NCI-H2081 treated with DMSO at 0.1 percent for 48 hours (cell line): ENCODE results near the gene VAV3.
"Not testable (repeated sequence)": the region's sequence is repeated elsewhere in the genome, so short reads cannot be mapped to it uniquely, and the experiment has no call there.

Experiments
- DNase-seq: peaks from one replicate; lab custom pipeline; 2025; lab: John Stamatoyannopoulos, UW

VAV3 gene

DNA sequence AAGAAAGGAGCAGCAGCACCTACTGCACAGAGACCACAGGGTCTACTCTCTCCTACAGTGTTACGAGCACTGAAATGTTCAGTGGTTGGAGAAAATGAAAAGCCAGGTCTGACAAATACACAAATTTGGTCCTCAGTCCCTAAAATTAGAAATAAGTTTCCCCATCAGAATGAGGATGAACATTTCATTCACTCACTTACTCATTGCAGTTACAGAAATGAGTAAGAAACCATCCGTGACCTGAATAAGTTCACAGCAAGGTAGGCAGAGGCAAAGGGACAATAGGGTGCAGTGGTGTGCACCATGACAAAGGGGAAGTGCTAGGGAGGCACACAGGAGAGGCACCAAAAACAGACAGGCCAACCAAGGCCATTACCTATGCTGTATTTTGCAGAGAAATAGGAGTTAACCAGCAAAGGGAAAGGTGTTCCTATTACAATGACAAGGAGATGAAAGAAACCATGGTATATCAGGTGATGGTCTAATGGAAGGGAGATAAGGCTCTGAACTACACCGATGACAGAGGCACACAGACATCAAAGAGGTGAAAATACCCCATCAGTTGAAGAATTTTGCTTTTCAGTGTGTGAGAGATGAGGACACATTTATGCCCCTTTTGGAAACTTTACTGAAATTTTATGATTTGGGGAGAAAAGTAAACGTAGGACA is 29.4 kb downstream of the VAV3 start:
- no peak for DNase-seq

DNA sequence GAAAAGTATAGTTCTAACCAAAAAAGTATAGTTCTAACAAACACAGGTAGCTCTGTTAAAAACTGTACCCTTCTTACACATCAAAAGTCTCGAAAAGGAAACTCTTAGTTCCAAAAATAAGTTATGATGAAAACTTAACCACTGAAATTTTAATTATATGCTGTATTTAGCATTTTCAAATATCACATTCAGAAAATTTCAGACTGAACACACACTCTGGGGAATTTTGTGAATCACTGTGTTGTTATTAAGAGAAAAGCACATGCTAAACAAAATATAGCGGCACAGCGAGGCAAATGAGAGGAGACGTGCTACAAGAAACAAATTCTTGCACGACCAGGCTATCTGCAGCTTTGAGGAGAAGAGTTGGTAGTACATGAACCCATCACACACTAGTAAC is 30.4 kb downstream of the VAV3 start:
- DNase-seq, result no peak

DNA sequence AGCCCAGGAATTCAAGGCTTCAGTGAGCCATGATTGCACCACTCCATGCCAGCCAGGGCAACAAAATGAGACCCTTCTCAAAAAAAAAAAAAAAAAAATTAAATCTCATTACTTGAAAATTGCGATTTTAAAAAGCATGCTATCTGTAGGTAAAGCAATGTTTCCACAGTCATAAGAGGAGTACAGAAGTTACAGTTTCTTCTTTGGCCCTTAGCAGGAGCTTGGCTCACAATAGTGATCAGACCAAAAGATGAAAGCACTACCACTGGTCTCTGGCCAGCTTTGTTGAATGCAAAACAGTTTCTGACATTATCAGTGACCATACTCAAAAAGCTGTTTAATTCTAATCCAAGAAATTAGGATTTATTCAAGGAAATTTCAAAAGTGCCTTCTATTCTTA is 31.2 kb downstream of the VAV3 start:
- no peak for DNase-seq

DNA sequence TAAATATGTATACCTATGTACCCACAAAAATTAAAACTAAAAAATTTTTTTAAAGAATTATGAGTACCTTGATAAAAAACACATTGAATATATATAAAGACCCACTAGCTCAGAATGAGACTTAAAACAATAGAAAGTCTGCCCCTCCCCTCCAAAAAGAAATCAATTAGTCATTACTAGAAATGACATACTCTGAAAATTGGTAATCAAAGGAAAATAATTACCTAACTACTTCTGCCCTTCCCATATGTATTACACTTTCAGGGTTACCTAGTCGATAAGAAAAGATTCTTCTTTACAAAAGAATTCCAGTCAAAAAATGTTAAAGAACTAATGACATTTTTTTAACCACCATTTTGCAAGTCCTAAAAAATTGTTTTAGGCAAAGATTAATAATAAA is 34.7 kb downstream of the VAV3 start:
- DNase-seq, result no peak

DNA sequence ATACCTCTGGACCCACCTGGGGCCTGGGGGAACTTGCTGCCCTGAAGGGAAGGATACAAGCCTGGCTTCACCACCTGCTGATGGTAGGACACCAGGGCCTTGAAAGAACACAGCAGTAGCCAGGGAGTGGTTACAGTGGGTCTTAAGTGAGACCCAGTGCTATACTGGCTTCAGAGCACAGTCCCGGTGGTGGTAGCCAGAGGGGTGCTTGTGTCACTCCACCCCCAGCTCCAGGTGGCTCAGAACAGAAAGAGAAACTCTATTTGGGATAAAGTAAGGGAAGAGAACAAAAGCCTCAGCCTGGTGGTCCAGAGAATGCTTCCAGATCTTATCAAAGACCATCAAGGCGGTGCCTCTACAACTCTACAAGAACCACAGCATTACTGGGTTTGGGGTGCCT is 37.2 kb downstream of the VAV3 start:
- no peak for DNase-seq

DNA sequence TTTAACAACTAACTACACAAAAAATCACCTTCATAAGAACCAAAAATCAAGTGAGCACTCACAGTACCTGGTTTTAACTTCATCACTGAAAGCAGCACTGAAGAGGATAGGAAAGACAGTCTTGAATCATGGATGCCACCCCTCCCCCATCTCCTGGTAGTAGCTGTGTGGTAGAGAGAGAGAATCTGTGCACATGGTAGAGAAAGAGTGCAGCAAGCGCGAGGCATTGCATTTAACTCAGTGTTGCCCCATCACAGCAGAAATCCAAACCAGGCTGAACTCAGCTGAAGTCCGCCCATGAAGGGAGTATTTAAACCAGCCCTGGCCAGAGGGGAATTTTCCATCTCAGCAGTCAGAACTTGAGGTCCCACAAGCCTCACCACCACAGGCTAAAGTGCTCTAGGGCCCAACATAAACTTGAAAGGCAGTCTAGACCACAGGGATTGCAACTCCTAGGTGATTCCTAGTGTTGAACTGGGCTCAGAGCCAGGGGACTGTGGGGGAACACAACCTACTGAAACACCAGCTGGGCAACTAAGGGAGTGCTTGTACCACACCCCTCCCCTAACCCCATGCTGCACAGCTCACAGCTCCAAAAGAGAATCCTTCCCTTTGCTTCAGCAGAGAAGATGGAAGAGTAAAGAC is 38.4 kb downstream of the VAV3 start:
- DNase-seq, result no peak

DNA sequence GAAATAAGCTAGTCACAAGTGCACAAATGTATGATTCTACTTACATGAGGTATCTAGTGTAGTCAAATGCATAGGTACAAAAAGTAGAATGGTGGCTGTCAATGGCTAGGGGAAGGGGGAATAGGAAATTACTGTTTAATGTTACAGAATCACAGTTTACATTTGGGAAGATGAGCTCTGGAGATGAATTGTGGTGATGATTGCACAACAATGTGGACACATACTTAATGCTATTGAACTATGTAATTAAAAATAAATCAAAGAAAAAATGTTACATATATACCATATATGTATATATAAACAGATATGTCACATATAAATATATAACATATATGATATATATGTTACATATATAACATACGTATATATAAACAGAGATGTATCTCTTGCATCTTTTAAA is 39.4 kb downstream of the VAV3 start:
- no peak for DNase-seq

DNA sequence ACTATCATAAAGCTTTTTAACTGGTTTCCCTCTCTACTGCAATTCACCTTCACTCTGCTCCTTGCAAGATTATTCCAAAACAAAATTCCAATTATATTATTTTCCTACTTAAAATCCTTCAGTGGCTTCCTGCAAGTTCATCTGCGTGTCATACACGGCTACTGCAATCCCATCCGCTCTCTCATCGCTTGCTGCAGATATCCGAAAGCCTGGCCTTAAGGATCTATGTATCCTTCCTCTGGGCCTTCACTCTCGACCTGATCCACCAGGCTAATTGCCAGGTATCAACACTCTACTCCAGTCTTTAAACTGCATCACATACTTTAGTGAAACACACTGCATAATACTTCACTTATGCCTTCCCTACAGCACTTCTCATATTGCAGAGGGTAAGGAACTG is 44.0 kb downstream of the VAV3 start:
- no peak for DNase-seq

DNA sequence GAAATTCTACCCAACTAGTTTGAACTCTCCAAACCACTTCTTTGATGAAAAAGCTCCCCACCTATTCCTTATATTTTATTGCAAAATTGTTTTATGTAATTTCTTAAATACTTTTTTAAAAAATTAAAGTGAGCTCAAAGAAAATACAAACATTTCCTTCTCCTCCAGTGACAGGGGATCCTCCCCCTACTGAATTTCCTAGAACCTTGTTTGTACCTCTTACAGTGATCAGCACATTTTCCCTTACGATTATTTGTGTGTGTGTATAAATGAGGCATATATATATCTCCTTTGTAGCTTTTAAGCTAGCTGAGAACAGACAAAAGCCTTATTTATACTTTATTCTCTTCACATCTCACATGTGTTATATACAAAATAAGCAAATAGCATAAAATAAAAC is 44.4 kb downstream of the VAV3 start:
- no peak for DNase-seq

DNA sequence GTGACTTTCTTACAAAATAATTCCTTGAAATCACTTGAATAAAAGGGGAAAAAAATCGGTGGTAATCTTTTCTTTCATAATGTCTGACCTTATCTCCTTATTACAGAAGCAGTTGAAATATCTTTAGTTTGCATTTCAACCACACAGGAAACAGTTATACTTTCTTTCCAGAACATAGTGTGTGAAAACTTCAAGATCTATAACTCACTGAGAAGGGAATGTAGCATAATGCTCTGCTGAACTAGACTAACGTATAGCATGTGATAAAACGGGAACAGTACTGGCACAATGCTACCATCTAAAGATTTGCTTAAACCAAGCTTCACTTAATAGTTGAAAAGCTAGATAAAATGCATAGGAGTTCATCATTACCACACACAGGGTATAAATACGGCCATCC is 45.0 kb downstream of the VAV3 start:
- no peak for DNase-seq

DNA sequence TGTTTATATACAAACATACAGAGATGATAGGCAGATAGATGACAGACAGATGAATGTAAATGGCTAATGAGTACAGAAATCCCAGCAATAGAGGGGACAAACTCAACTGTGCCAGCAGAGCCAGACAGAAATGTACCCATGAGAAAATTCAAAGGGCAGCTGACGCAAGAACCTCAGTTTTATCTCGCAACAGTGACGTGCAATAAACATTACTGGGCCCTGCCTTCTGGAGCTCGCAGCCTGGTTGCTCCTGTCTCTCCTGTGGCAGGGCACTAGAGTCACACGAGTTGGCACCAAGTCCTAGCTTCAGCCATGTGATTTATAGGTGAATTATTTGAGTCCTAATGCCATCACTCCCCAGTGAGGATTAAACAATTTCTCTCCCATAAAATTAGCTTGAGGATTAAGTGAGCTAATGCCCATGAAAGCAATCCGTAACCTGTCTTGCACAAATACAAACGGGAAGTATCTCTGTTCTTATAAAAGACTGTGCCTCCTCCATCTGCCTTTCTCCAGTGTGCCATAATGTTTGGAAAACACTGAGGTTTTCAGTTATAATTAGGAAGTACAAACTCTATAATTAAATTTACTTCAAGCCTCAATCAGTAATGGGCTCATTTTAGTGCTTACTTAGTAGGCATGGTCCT is 50.7 kb downstream of the VAV3 start:
- DNase-seq, result no peak

DNA sequence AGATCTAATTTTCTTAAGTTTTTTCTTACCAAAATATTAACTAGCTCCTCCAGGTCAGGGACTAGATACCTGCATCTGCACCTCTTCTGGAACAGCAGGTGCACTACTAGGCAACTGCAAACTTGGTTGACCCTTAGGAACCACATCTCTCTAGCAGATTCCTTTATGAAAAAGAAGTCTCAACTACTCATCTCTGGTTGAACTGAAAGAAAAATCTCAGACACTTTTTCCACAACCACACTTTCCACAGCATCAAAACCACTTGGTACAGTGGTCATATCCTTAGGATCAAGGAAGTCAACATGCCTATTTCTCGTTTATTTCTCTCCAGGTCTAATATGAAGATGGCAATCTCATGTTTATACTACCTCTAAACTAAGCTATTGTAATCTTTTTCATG is 52.3 kb downstream of the VAV3 start:
- DNase-seq, result no peak

DNA sequence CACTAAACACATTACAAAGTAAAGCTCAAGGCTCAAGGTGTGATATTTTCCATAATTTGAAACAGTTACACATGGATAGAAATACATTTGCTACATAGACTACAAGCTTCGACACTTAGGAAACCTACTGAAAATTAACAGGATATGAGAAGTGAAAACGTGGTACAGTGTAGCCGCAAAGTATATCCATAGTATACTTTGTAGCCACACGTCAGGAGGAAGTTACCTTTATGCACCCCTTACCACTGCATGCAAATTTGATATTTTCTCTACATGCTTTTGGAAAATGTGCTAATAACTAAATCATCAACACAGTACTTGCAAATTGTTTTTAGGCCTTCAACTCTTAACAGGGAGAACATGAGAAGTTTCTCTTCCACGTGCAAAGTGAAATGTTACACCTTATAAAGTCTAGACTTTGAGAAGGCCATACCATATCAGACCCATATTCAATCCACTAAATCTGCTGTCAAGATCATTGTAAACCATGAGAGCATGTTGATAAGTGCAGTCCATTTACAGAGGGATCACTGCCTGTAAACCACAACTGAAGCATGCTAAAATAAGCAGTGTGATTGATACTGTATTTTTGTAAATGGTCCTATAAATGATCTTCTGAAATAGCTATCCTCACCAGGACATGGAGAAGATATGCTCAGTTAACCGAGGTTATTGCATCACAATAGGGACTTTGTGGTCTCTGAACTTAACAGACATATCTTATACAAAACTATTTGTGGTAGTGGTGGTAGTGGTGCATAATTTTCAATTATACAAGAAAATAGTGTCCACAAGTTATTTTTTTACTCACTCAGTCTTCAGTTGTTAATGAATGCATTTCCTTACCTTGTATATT is 64.7 kb downstream of the VAV3 start:
- no peak for DNase-seq

DNA sequence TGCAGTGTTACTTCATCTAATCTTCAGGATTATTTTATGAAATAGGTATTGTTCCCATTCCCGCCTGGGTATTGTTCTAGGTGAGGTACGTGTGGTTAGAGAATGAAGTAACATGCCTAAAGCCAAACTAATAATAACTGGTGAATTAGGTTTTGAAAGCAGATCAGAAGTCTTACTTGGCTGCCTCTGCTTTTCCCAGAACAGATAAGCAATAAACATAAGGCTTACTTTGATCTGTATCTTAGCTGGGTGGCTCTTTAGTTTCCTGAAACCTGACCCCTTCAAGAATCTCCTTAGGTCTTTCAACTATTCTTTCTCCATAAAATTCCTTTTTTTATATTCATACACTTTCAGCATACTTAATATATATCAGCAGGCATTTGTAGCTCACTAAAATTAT is 65.3 kb downstream of the VAV3 start:
- no peak for DNase-seq

DNA sequence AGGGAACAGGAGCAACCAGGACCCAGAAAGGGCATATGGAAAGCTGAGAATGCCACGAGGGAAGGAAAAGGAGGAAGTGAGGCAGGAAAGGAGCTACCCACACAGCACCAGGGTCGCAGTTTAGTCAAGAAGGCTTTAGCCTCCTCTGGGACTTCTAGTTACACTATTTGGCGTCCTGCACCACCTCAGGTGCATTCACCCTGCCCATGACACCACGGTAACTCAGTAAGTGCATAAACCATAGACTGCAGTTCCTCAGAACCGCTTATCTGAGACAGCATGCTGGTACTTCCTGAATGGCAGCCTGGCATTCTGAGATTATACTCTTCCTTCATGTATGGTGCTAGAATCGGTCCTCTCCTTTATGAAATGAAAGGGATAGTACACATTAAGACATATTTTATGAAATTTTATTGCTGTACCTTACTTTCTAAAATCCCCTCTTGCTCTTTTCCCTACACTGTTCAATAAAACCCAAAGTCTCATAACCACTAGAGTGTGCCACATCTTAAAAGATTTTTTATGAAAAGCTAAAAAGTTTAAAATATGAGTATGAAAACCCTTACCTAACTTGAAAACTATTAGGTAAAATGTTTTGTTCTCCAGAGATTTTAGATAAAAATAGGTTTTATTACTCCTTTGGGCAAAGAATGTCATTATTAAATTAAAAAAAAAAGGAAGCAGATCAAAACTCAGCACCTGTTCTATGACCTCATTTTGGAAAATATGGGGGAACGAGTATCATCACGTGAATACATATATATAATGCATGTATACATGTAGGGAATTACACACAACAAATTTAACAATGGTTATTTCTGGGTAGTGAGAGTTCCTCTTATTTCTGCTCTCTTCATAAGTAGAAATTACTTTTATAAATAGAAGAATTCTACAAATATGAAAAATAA is 67.3 kb downstream of the VAV3 start:
- DNase-seq, result no peak

DNA sequence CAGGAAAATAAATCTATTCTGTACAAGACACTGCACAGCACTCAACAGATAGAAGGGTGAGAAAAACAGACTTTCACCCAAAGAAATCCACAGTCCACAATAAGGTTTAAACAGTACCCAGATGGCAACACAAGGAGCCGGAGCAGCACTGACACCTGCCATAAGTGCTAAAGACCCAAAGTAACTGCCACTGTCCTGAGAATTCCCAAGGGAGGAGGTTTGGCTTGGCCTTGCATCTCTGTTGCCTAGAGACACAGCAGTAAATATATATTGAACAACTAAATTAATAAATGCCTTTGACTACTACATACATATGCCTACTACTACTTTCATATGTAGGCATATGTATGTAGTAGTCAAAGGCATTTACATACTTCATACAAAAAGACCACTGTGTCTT is 68.0 kb downstream of the VAV3 start:
- no peak for DNase-seq

DNA sequence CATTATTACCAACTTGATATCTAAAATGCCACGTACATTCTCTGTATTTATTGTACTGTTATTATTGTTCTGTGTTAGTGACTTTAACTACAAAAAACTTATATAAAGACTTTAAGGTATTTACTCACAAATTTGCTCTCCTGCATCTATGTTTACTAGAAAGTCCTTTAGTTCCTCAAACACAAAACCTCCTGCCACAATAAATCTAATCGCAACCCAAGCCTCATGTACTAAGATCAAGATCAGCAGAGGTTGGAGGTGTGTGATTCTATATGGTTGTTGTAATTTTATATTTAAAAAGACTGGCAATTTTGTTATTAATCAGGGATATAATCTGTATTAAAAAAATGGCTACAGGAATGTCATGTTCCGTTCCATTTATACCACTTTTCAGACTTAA is 68.6 kb downstream of the VAV3 start:
- no peak for DNase-seq

DNA sequence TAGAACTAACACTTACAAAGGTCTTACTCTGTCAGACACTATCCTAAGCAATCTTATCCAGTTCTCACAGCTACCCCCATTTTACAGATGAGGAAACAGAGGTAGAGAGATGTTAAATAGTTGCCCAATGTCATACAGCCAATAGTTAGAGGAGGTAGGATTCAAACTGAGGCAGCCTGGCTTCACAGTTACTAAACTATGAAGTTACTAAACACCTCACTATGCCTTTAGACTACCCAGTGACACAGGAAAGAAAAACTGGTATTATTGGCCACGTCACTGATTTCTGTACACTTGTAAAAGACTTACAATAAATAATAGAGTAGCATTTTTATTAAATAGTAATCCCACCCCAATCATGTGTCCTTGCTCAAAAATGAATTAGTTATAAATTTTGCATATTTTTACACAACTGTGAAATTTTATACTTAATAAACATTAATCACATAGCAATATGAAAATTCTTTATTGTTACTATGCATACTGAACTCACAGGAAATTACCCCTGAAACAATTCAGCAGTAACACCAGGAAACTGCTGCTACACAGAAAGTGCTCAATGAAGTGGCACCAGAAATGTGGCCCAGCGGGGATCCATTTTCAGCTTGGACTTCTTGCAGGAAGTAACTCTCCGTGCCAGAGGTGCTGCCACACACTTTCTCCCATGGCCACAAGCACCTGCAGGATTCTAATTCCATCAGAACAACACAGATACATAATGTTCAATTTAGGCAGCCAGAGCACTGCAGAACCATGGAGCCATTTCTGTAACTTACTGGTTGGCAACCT is 69.4 kb downstream of the VAV3 start:
- no peak for DNase-seq

DNA sequence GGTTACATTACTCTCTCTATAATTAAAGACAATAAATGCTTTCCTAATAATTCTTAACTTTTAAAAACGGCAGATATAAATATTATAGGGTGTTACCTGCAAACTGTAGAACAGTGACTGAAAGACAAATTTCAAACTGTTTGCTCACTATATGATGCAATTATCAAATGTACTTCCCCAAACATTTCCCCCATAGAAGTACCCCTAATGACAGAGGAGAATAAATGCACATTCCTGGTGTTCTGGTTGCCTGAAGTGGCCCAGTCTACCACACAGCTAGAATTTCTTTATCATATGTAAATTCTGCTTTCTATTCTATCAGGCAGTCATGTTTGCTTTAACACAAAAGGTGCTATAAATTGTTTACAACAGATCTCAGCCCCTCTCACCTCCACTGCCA is 70.4 kb downstream of the VAV3 start:
- no peak for DNase-seq

DNA sequence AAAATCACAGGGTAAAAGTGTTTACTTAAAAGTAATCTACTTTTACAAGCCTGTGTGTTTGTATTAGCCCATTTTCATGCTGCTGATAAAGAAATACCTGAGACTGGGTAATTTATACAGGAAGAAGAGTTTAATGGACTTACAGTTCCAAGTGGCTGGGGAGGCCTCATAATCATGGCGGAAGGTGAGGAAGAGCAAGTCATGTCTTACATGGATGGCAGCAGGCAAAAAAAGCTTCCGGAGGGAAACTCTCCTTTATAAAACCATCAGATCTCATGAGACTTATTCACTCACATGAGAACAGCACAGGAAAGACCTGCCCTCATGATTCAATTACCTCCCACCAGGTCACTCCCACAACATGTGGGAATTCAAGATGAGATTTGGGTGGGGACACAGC is 71.6 kb downstream of the VAV3 start:
- not testable (repeated sequence) for DNase-seq

DNA sequence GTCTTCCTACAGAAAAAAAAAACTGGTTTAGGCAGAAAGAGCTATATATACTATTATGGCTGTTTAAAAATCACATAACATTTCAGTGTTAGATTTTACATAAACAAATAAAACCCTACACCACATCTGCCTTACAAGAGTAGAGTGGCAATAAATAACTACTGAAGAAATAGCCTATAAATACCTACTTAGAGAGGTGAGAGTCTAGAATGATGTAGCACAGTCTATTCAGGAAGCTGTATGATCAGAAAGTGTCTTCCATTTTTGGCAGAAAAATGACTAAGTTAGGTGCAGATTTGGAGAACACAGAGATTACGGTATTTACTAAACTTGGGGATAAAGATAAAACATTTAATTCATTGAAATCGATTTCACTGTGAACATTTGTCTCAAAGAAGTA is 75.5 kb downstream of the VAV3 start:
- DNase-seq, result no peak
